Skeletal muscle satellite cell (primary cell): Measurements from ENCODE around the gene GUCY1B1.

Experiments
- H3K27me3 ChIP-seq: 2 replicates; pipeline ENCODE4 v1.7.0; 2013; ENCODE audit warnings: low read length; ENCODE audit not compliant: control insufficient read depth, insufficient read depth
- H3K36me3 ChIP-seq: 2 replicates; pipeline ENCODE4 v1.7.0; 2013; ENCODE audit warnings: mild to moderate bottlenecking, control low read depth, low read length; ENCODE audit not compliant: insufficient read depth
- H3K4me1 ChIP-seq: 2 replicates; pipeline ENCODE4 v1.7.0; 2013; ENCODE audit warnings: low read length; ENCODE audit not compliant: control insufficient read depth, insufficient read depth
- H3K4me2 ChIP-seq: 2 replicates; pipeline ENCODE4 v1.7.0; 2013; ENCODE audit warnings: mild to moderate bottlenecking, low read length
- H3K4me3 ChIP-seq: 2 replicates; pipeline ENCODE4 v1.7.0; 2013; ENCODE audit warnings: low read length
- H3K9ac ChIP-seq: 2 replicates; pipeline ENCODE4 v1.7.0; 2013; ENCODE audit warnings: mild to moderate bottlenecking, low read depth, low read length, moderate library complexity
- H3K9me3 ChIP-seq: replicated peaks from 2 replicates; pipeline ENCODE4 v1.7.0; 2013; ENCODE audit warnings: mild to moderate bottlenecking, control low read depth, low read length

Gene GUCY1B1

GRCh38 chr4:155738548-155738947 lies 20.3 kb upstream of the GUCY1B1 start:
- H3K4me3 ChIP-seq, result no peak overlapping the region
- no peak overlapping the region for H3K9ac ChIP-seq
- no peaks in the 10 kb centered on the region for H3K36me3 ChIP-seq
- no peaks in the 10 kb centered on the region for H3K27me3 ChIP-seq
- H3K9me3 ChIP-seq, result no peaks in the 10 kb centered on the region
- H3K4me2 ChIP-seq, result no peak overlapping the region
- H3K4me1 ChIP-seq, result peaks cover 13% of the 10 kb centered on the region

GRCh38 chr4:155741546-155741945 lies 17.3 kb upstream of the GUCY1B1 start:
- Histone ChIP-seq H3K4me3 (no peak overlapping the region), H3K9me3 (no peaks in the 10 kb centered on the region), H3K4me2 (no peak overlapping the region), H3K36me3 (no peaks in the 10 kb centered on the region), H3K27me3 (no peaks in the 10 kb centered on the region), H3K9ac (no peak overlapping the region), H3K4me1 (peaks cover 13% of the 10 kb centered on the region)

GRCh38 chr4:155742310-155743015 lies 16.4 kb upstream of the GUCY1B1 start:
- Histone ChIP-seq H3K27me3 (no peaks in the 10 kb centered on the region), H3K4me2 (no peak overlapping the region), H3K4me3 (no peak overlapping the region), H3K36me3 (no peaks in the 10 kb centered on the region), H3K4me1 (peaks cover 13% of the 10 kb centered on the region), H3K9ac (no peak overlapping the region), H3K9me3 (no peaks in the 10 kb centered on the region)

GRCh38 chr4:155745984-155746383 lies 12.8 kb upstream of the GUCY1B1 start:
- Histone ChIP-seq H3K36me3 (no peaks in the 10 kb centered on the region), H3K4me1 (no peaks in the 10 kb centered on the region), H3K4me2 (no peak overlapping the region), H3K9me3 (no peaks in the 10 kb centered on the region), H3K27me3 (no peaks in the 10 kb centered on the region), H3K9ac (no peak overlapping the region), H3K4me3 (no peak overlapping the region)

- Histone ChIP-seq H3K36me3 (no peaks in the 10 kb centered on the region), H3K9ac (no peak overlapping the region), H3K4me3 (no peak overlapping the region), H3K27me3 (no peaks in the 10 kb centered on the region), H3K9me3 (no peaks in the 10 kb centered on the region), H3K4me2 (no peak overlapping the region), H3K4me1 (no peaks in the 10 kb centered on the region)
These were observed 10.8 kb upstream of the GUCY1B1 start for GRCh38 chr4:155748039-155748438.

- Histone ChIP-seq H3K9ac (no peak overlapping the region), H3K27me3 (no peaks in the 10 kb centered on the region), H3K4me2 (no peak overlapping the region), H3K9me3 (no peaks in the 10 kb centered on the region), H3K36me3 (no peaks in the 10 kb centered on the region), H3K4me1 (no peaks in the 10 kb centered on the region), H3K4me3 (no peak overlapping the region)
These were observed 9.8 kb upstream of the GUCY1B1 start for GRCh38 chr4:155749041-155749440.

- H3K4me1 ChIP-seq, result no peaks in the 10 kb centered on the region
- no peak overlapping the region for H3K4me2 ChIP-seq
- H3K27me3 ChIP-seq, result no peaks in the 10 kb centered on the region
- H3K36me3 ChIP-seq, result no peaks in the 10 kb centered on the region
- H3K4me3 ChIP-seq, result no peak overlapping the region
- H3K9me3 ChIP-seq, result no peaks in the 10 kb centered on the region
- H3K9ac ChIP-seq, result no peak overlapping the region
These were observed 7.3 kb upstream of the GUCY1B1 start for GRCh38 chr4:155751569-155751968.

GRCh38 chr4:155757745-155758265 lies 1.0 kb upstream of the GUCY1B1 start:
- Histone ChIP-seq H3K9ac (no peak overlapping the region), H3K4me2 (no peak overlapping the region), H3K27me3 (no peaks in the 10 kb centered on the region), H3K9me3 (no peaks in the 10 kb centered on the region), H3K4me1 (peaks cover 9% of the 10 kb centered on the region), H3K4me3 (no peak overlapping the region), H3K36me3 (no peaks in the 10 kb centered on the region)

GRCh38 chr4:155759372-155760252 lies 791 bp downstream of the GUCY1B1 start:
- H3K4me1 ChIP-seq, result peaks cover 9% of the 10 kb centered on the region
- H3K36me3 ChIP-seq, result no peaks in the 10 kb centered on the region
- H3K9ac ChIP-seq, result peak overlapping the region; percentile 74
- peak overlapping the region; percentile 89 for H3K4me3 ChIP-seq
- H3K27me3 ChIP-seq, result no peaks in the 10 kb centered on the region
- H3K4me2 ChIP-seq, result peak overlapping the region; percentile 99
- H3K9me3 ChIP-seq, result no peaks in the 10 kb centered on the region

- H3K4me1 ChIP-seq, result peaks cover 9% of the 10 kb centered on the region
These were observed 2.2 kb downstream of the GUCY1B1 start for GRCh38 chr4:155761047-155761446.

GRCh38 chr4:155761916-155762315 lies 3.1 kb downstream of the GUCY1B1 start:
- Histone ChIP-seq H3K36me3 (no peaks in the 10 kb centered on the region), H3K4me1 (peaks cover 9% of the 10 kb centered on the region), H3K4me3 (no peak overlapping the region), H3K27me3 (no peaks in the 10 kb centered on the region), H3K4me2 (no peak overlapping the region), H3K9me3 (no peaks in the 10 kb centered on the region), H3K9ac (no peak overlapping the region)

More at GRCh38 chr4:155761047-155761446, 2.2 kb downstream of the GUCY1B1 start:
- no peak overlapping the region for H3K4me2 ChIP-seq
- H3K9me3 ChIP-seq, result no peaks in the 10 kb centered on the region
- H3K4me3 ChIP-seq, result no peak overlapping the region
- H3K9ac ChIP-seq, result no peak overlapping the region
- H3K27me3 ChIP-seq, result no peaks in the 10 kb centered on the region
- H3K36me3 ChIP-seq, result no peaks in the 10 kb centered on the region
